HG02763 (cell line): ENCODE data around the gene HDAC5.
"Not testable (repeated sequence)": the region's sequence is repeated elsewhere in the genome, so short reads cannot be mapped to it uniquely, and the experiment has no call there.

Experiments used
- ATAC-seq: cut with Tn5 transposase; IDR thresholded peaks from one replicate; pipeline ENCODE4 v1.9.1; 2021; ENCODE audit warnings: mild to moderate bottlenecking, moderate library complexity; ENCODE audit not compliant: unreplicated experiment

Gene HDAC5

GRCh38 chr17:44123356-44124117, at the start of gene HDAC5:
Gene HDAC5 (minus strand): TSS chr17:44123641. CDS start chr17:44117515, 6,126 bp downstream.
- ATAC-seq, result peak; percentile 92

GRCh38 chr17:44171931-44172455, 48.6 kb upstream of the HDAC5 start:
- no peak for ATAC-seq

- no peak for ATAC-seq
Measured at GRCh38 chr17:44170499-44171201, 47.2 kb upstream of the HDAC5 start, which contains the start of gene ASB16. Gene ASB16 (plus strand): TSS chr17:44170704. CDS start chr17:44170790, 86 bp downstream.

- ATAC-seq, result no peak
Measured at GRCh38 chr17:44170135-44170498, 46.7 kb upstream of the HDAC5 start.

GRCh38 chr17:44167181-44167861, 43.9 kb upstream of the HDAC5 start:
- no peak for ATAC-seq

- no peak for ATAC-seq
Measured at GRCh38 chr17:44164476-44164875, 41.0 kb upstream of the HDAC5 start.

GRCh38 chr17:44159519-44160210, 36.2 kb upstream of the HDAC5 start:
- no peak for ATAC-seq

GRCh38 chr17:44155488-44155887, 32.0 kb upstream of the HDAC5 start:
- ATAC-seq, result no peak

- ATAC-seq, result no peak
Measured at GRCh38 chr17:44152875-44153274, 29.4 kb upstream of the HDAC5 start.

- ATAC-seq, result no peak
Measured at GRCh38 chr17:44149750-44150329, 26.4 kb upstream of the HDAC5 start.

- ATAC-seq, result not testable (repeated sequence)
Measured at GRCh38 chr17:44149066-44149465, 25.6 kb upstream of the HDAC5 start.

- ATAC-seq, result no peak
Measured at GRCh38 chr17:44147812-44148211, 24.4 kb upstream of the HDAC5 start.

GRCh38 chr17:44146375-44147346, 23.2 kb upstream of the HDAC5 start:
- ATAC-seq, result no peak

- no peak for ATAC-seq
Measured at GRCh38 chr17:44144966-44145739, 21.7 kb upstream of the HDAC5 start.

- not testable (repeated sequence) for ATAC-seq
Measured at GRCh38 chr17:44143921-44144320, 20.5 kb upstream of the HDAC5 start.

GRCh38 chr17:44137891-44138709, 14.7 kb upstream of the HDAC5 start:
- ATAC-seq, result no peak

- ATAC-seq, result no peak
Measured at GRCh38 chr17:44134752-44135568, 11.5 kb upstream of the HDAC5 start.
